Activated naive CD8-positive, alpha-beta T cell treated with anti-CD3 and anti-CD28 coated beads, Interleukin-2, amount 10 ng/mL, durations not matched to agents 7 days and 5 days (primary cell): ENCODE measurements around the gene ADRM1. TPM values are rescaled to one million over a fixed set of nuclear protein-coding genes. Genes with fewer than 3 reads are reported as not detected.

ENCODE experiments used
- ATAC-seq: fragments of 150-1000 bp; cut with Tn5 transposase; one replicate; pipeline ENCODE4 v1.10.0; 2021; ENCODE audit warnings: low read depth, moderate library complexity
- POLR2A ChIA-PET: fragments of 350-600 bp; sonication (Branson Sonifier 250); formaldehyde crosslinking; loops from one replicate; lab custom pipeline; 2021; ENCODE audit warnings: antibody characterized with exemption; lab: Charles Lee
- DNase-seq: peaks from one replicate; pipeline ENCODE4 v3.0.0; 2021
- H3K27ac Mint-ChIP-seq: one replicate; pipeline ENCODE4 v1.8.0; 2022; ENCODE audit warnings: mild to moderate bottlenecking, mixed read lengths
- H3K27me3 Mint-ChIP-seq: one replicate; pipeline ENCODE4 v1.8.0; 2022; ENCODE audit warnings: mild to moderate bottlenecking, moderate library complexity, mixed read lengths
- H3K36me3 Mint-ChIP-seq: one replicate; pipeline ENCODE4 v1.8.0; 2021; ENCODE audit warnings: mild to moderate bottlenecking, mixed read lengths
- H3K4me1 Mint-ChIP-seq: one replicate; pipeline ENCODE4 v1.8.0; 2021; ENCODE audit warnings: mixed read lengths
- H3K4me3 Mint-ChIP-seq: one replicate; pipeline ENCODE4 v1.8.0; 2022; ENCODE audit warnings: mild to moderate bottlenecking, moderate library complexity, mixed read lengths
- H3K9me3 Mint-ChIP-seq: one replicate; pipeline ENCODE4 v1.8.0; 2021; ENCODE audit warnings: mixed read lengths
- total RNA-seq, 2 experiments: library from RNA; stranded (reverse); gene quantifications; one replicate each; pipeline ENCODE4 v1.2.3, GENCODE V29; 2021

Gene ADRM1
- total RNA-seq, 2 experiments from 2014 or later, result 72.4 to 74.6 TPM

- Mint-ChIP-seq H3K36me3 (no peaks in the 10 kb centered on the region), H3K4me3 (no peak overlapping the region), H3K27ac (no peak overlapping the region), H3K4me1 (no peaks in the 10 kb centered on the region), H3K27me3 (no peaks in the 10 kb centered on the region), H3K9me3 (no peaks in the 10 kb centered on the region)
- POLR2A ChIA-PET, result no interaction called here
- ATAC-seq (no peak), DNase-seq (no peak)
These were observed 10.9 kb downstream of the ADRM1 start for GRCh38 chr20:62313460-62314338.

- Mint-ChIP-seq H3K4me1 (no peaks in the 10 kb centered on the region), H3K4me3 (no peak overlapping the region), H3K27ac (no peak overlapping the region), H3K9me3 (no peaks in the 10 kb centered on the region), H3K36me3 (no peaks in the 10 kb centered on the region), H3K27me3 (no peaks in the 10 kb centered on the region)
- POLR2A ChIA-PET, result no interaction called here
- DNase-seq, result no peak
- no peak for ATAC-seq
These were observed 11.5 kb downstream of the ADRM1 start for GRCh38 chr20:62314339-62314638.

GRCh38 chr20:62314711-62315302 lies 12.0 kb downstream of the ADRM1 start:
- H3K27ac Mint-ChIP-seq, result no peak overlapping the region
- ATAC-seq (no peak), DNase-seq (no peak)
- POLR2A ChIA-PET, result no interaction called here
- H3K4me1 Mint-ChIP-seq, result no peaks in the 10 kb centered on the region
- no peak overlapping the region for H3K4me3 Mint-ChIP-seq
- H3K9me3 Mint-ChIP-seq, result no peaks in the 10 kb centered on the region
- no peaks in the 10 kb centered on the region for H3K36me3 Mint-ChIP-seq
- H3K27me3 Mint-ChIP-seq, result no peaks in the 10 kb centered on the region

- POLR2A ChIA-PET, result no interaction called here
- H3K4me3 Mint-ChIP-seq, result no peak overlapping the region
- no peaks in the 10 kb centered on the region for H3K36me3 Mint-ChIP-seq
- ATAC-seq (no peak), DNase-seq (no peak)
- no peaks in the 10 kb centered on the region for H3K9me3 Mint-ChIP-seq
- no peaks in the 10 kb centered on the region for H3K27me3 Mint-ChIP-seq
- H3K4me1 Mint-ChIP-seq, result no peaks in the 10 kb centered on the region
- H3K27ac Mint-ChIP-seq, result no peak overlapping the region
These were observed 13.0 kb downstream of the ADRM1 start for GRCh38 chr20:62315773-62316172.

DNA sequence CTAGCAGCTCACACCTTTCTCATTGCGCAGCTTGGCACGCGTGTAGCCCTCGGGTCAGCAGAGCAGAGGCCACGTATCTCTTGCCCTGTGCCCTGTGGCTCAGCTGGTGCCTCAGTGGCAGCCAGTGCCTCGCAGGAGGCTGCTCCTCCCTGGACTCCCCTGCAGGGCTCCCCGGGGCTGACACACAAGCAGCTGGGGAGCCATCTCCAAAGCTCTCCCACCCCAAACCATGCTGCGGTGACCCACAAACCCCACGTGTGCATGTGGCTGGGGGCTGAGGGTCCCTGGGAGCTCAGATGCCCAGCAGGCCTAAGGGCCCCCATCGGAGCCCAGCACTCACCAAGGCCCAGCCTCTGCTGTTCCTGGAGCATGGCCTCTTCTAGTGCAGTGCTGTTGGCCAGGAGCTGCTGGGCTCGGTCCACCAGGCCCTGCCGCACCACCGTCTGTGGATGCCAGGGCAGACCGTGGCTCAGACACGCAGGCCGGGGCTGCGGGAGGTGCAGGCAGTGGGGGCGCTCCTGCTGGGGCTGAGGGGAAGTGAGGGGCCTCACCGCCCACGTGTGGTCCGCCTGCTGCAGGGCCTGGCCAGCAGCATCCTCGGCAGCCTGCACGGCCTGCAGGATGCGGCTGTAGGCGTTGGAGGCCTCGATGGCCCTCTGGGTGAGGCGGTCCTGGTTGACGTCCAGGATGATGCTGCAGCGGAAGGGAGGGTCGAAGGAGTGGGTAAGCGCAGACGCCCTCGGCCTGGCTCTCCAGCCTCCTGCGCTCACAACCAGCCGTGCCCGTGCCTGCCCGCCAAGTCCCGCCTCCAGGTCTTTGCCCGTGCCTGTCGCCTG lies 13.8 kb downstream of the ADRM1 start:
- POLR2A ChIA-PET, result no interaction called here
- ATAC-seq (no peak), DNase-seq (no peak)
- no peak overlapping the region for H3K4me3 Mint-ChIP-seq
- no peaks in the 10 kb centered on the region for H3K4me1 Mint-ChIP-seq
- H3K27me3 Mint-ChIP-seq, result no peaks in the 10 kb centered on the region
- no peaks in the 10 kb centered on the region for H3K9me3 Mint-ChIP-seq
- no peaks in the 10 kb centered on the region for H3K36me3 Mint-ChIP-seq
- no peak overlapping the region for H3K27ac Mint-ChIP-seq

GRCh38 chr20:62317167-62317655 lies 14.4 kb downstream of the ADRM1 start:
- DNase-seq, result no peak
- POLR2A ChIA-PET, result no interaction called here
- Mint-ChIP-seq H3K4me3 (no peak overlapping the region), H3K9me3 (no peaks in the 10 kb centered on the region), H3K27me3 (no peaks in the 10 kb centered on the region), H3K27ac (no peak overlapping the region), H3K4me1 (no peaks in the 10 kb centered on the region), H3K36me3 (no peaks in the 10 kb centered on the region)
- no peak for ATAC-seq

DNA sequence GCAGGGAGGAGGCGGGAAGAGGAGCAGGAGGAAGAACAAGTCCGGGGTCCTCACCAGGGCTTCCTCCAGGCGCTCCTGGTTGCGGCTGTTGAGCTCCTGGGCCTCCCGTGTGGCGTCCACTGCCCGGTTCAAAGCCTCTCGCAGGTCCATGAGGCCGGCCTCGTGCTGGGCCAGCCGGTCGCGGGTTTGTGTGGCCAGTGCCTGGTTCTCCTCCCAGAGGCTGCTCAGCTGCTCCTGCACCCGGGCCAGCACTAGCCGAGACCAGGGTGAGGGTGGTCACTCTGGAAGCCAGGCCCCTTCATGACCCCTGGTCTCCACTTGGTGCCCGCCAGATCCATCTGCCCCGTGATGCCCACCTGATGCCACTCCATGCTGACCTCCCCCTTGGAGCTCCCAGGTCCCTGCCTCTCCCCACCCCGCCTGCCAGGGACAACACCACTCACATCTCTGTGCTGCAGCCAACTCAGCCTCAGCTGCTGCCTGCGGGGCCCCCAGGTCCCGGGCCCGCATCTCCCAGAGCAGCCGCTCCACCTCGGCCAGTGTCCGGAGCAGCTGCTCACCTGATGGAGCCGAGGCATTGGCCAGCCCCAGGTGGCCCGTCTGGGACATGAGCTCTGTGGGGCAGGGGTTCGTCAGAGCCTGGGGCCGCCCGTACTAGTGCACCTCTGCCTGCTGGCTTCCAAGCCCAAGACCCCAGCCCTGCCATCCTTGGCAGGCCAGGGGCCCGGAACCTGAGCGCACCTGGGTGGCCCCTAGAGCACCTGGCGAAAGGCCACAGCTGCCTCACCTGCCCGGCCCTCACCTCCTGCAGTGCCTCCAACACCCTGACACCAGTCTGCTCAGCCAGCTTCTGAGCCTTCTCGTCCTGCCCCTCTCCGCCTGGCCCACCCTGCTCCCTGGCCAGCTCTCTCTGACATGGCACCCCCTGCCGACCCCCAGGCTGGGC lies 15.9 kb downstream of the ADRM1 start:
- POLR2A ChIA-PET, result no interaction called here
- no peak overlapping the region for H3K4me3 Mint-ChIP-seq
- ATAC-seq (peak; percentile 27), DNase-seq (no peak)
- H3K9me3 Mint-ChIP-seq, result no peaks in the 10 kb centered on the region
- no peaks in the 10 kb centered on the region for H3K36me3 Mint-ChIP-seq
- no peaks in the 10 kb centered on the region for H3K4me1 Mint-ChIP-seq
- H3K27me3 Mint-ChIP-seq, result no peaks in the 10 kb centered on the region
- no peak overlapping the region for H3K27ac Mint-ChIP-seq

GRCh38 chr20:62319346-62319909 lies 16.6 kb downstream of the ADRM1 start:
- Mint-ChIP-seq H3K4me3 (no peak overlapping the region), H3K4me1 (no peaks in the 10 kb centered on the region), H3K27me3 (no peaks in the 10 kb centered on the region), H3K36me3 (no peaks in the 10 kb centered on the region), H3K27ac (no peak overlapping the region), H3K9me3 (no peaks in the 10 kb centered on the region)
- ATAC-seq, result no peak
- DNase-seq, result no peak
- POLR2A ChIA-PET, result no interaction called here

- Mint-ChIP-seq H3K4me1 (peaks cover 1% of the 10 kb centered on the region), H3K4me3 (no peak overlapping the region), H3K9me3 (no peaks in the 10 kb centered on the region), H3K36me3 (no peaks in the 10 kb centered on the region), H3K27me3 (no peaks in the 10 kb centered on the region), H3K27ac (no peak overlapping the region)
- POLR2A ChIA-PET, result no interaction called here
- DNase-seq, result no peak
- no peak for ATAC-seq
These were observed 18.0 kb downstream of the ADRM1 start for GRCh38 chr20:62320581-62321354.

- DNase-seq, result no peak
- no peak for ATAC-seq
These were observed 18.7 kb downstream of the ADRM1 start for GRCh38 chr20:62321521-62321948.

GRCh38 chr20:62321975-62322374 lies 19.2 kb downstream of the ADRM1 start:
- POLR2A ChIA-PET, result no interaction called here
- no peak overlapping the region for H3K4me3 Mint-ChIP-seq
- no peaks in the 10 kb centered on the region for H3K9me3 Mint-ChIP-seq
- ATAC-seq, result no peak
- no peaks in the 10 kb centered on the region for H3K27me3 Mint-ChIP-seq
- H3K36me3 Mint-ChIP-seq, result no peaks in the 10 kb centered on the region
- no peak overlapping the region for H3K27ac Mint-ChIP-seq
- H3K4me1 Mint-ChIP-seq, result peaks cover 1% of the 10 kb centered on the region
- DNase-seq, result no peak

More at GRCh38 chr20:62321521-62321948, 18.7 kb downstream of the ADRM1 start:
- no peaks in the 10 kb centered on the region for H3K36me3 Mint-ChIP-seq
- POLR2A ChIA-PET, result no interaction called here
- no peak overlapping the region for H3K27ac Mint-ChIP-seq
- H3K4me3 Mint-ChIP-seq, result no peak overlapping the region
- no peaks in the 10 kb centered on the region for H3K27me3 Mint-ChIP-seq
- peaks cover 1% of the 10 kb centered on the region for H3K4me1 Mint-ChIP-seq
- H3K9me3 Mint-ChIP-seq, result no peaks in the 10 kb centered on the region

DNA sequence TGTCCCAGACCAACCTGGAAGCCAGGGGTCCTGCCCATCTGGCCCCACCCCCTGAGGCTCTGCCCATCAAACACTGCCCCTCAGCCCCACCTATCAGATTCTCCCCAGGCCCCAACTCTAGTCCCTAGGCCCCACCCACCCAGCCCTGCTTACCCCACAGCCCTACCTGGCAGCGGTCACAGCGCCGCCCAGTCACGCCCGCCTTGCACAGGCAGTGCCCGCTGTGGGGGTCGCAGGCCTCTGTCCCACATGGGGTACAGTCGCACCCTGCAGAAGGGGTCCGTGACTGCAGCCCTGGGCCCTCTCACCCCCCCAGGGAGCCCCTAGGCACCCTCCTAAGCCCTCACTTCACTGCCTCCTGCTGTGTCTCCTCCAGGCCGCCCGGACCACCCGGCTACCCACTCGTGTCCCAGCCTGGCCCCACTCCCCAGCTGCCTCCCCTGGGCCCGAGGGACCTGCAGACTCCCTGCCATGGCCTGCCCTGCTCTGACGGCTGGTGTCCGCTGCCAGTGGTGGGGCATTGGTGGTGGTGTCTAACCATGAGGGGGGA lies 19.8 kb downstream of the ADRM1 start:
- ATAC-seq (no peak), DNase-seq (no peak)
- no peaks in the 10 kb centered on the region for H3K27me3 Mint-ChIP-seq
- H3K27ac Mint-ChIP-seq, result no peak overlapping the region
- H3K4me1 Mint-ChIP-seq, result peaks cover 1% of the 10 kb centered on the region
- no peak overlapping the region for H3K4me3 Mint-ChIP-seq
- no peaks in the 10 kb centered on the region for H3K9me3 Mint-ChIP-seq
- no peaks in the 10 kb centered on the region for H3K36me3 Mint-ChIP-seq
- POLR2A ChIA-PET, result no interaction called here
